GM12878 (cell line): ENCODE results near the gene SMIM13. TPM values are rescaled to one million over a fixed set of nuclear protein-coding genes. Genes with fewer than 3 reads are reported as not detected.

Experiments
- ATAC-seq: fragments of 200-7000 bp; cut with Tn5 transposase; 3 replicates; pipeline ENCODE4 v1.9.1; 2020; ENCODE audit warnings: mild to moderate bottlenecking, moderate library complexity
- BruUV-seq: library from RNA; stranded (reverse); fragments of 400-500 nt; replicated peaks from 2 replicates; lab custom pipeline; 2021; lab: Mats Ljungman, UMichigan
- CTCF ChIA-PET: fragments of 300-600 bp; sonication (Branson Sonifier 250); formaldehyde crosslinking; extraction: SDS; loops from one replicate; lab custom pipeline; 2021; ENCODE audit warnings: inconsistent platforms; lab: Yijun Ruan, JAX
- POLR2A ChIA-PET: fragments of 350-600 bp; formaldehyde crosslinking; extraction: SDS; loops from one replicate; lab custom pipeline; 2021; ENCODE audit warnings: inconsistent platforms; lab: Charles Lee
- RAD21 ChIA-PET: fragments of 300-600 bp; sonication (Branson Sonifier 250); formaldehyde crosslinking; loops from one replicate; lab custom pipeline; 2023; ENCODE audit warnings: antibody characterized with exemption; ENCODE audit not compliant: unreplicated experiment; lab: Charles Lee
- SMC1A ChIA-PET: fragments of 300-600 bp; sonication (Branson Sonifier 250); formaldehyde crosslinking; loops from one replicate; lab custom pipeline; 2023; ENCODE audit not compliant: unreplicated experiment, uncharacterized antibody; lab: Charles Lee
- DNase-seq: peaks from one replicate; pipeline ENCODE4 v3.0.0-alpha.2; 2011; ENCODE audit warnings: low read depth, low spot score
- FAIRE-seq: peaks from 3 replicates; lab custom pipeline; 2011; peaks lifted over from hg19 to GRCh38; lab: Jason Lieb, UNC
- H2AFZ ChIP-seq: 2 replicates; pipeline ENCODE4 v1.6.0; 2011; ENCODE audit warnings: low read depth, low read length, control low read depth; ENCODE audit not compliant: control insufficient read depth
- H3K27ac ChIP-seq: 2 replicates; pipeline ENCODE4 v1.5.1; 2011; ENCODE audit warnings: control low read depth; ENCODE audit not compliant: control insufficient read depth, insufficient read depth
- H3K27me3 ChIP-seq, 2 experiments: replicated peaks in 1 of 2; 2 replicates each; pipeline versions ENCODE4 v1.6.0 to v1.6.1; 2011; ENCODE audit warnings: low read length in 1 of 2; ENCODE audit not compliant: control insufficient read depth in 2 of 2, insufficient read depth in 2 of 2
- H3K36me3 ChIP-seq, 2 experiments: 2 replicates each; pipeline ENCODE4 v1.5.1; 2011; ENCODE audit warnings: low read length in 1 of 2; ENCODE audit not compliant: control insufficient read depth in 2 of 2, insufficient read depth in 2 of 2
- H3K4me1 ChIP-seq: 2 replicates; pipeline ENCODE4 v1.6.1; 2011; ENCODE audit warnings: mild to moderate bottlenecking, low read length, moderate library complexity, mixed read lengths; ENCODE audit not compliant: control insufficient read depth, insufficient read depth
- H3K4me2 ChIP-seq: 2 replicates; pipeline ENCODE4 v1.6.0; 2011; ENCODE audit warnings: control low read depth; ENCODE audit not compliant: control insufficient read depth, insufficient read depth
- H3K4me3 ChIP-seq: fragments of 200-600 bp; sonication (generic); 2 replicates; pipeline ENCODE4 v1.5.1; 2016
- H3K79me2 ChIP-seq: 2 replicates; pipeline ENCODE4 v1.6.0; 2011; ENCODE audit warnings: low read length; ENCODE audit not compliant: control insufficient read depth, insufficient read depth
- H3K9ac ChIP-seq: 2 replicates; pipeline ENCODE4 v1.8.0; 2011; ENCODE audit warnings: low read length, control low read depth, mixed read lengths; ENCODE audit not compliant: control insufficient read depth, insufficient read depth
- H3K9me3 ChIP-seq: replicated peaks from 3 replicates; pipeline ENCODE4 v1.5.1; 2011; ENCODE audit warnings: mild to moderate bottlenecking, low read length; ENCODE audit not compliant: control insufficient read depth, insufficient read depth
- H4K20me1 ChIP-seq: 2 replicates; pipeline ENCODE4 v1.6.0; 2011; ENCODE audit not compliant: control insufficient read depth, insufficient read depth
- EED ChIP-seq: sonication (generic); IDR thresholded peaks from 2 replicates; pipeline ENCODE4 v1.6.1; 2016; ENCODE audit warnings: antibody characterized with exemption, low read depth
- RAD51 ChIP-seq: fragments of 450-650 bp; IDR thresholded peaks from 2 replicates; pipeline ENCODE4 v1.6.1; 2016; ENCODE audit warnings: moderate library complexity, mild to moderate bottlenecking, inconsistent platforms
- RBBP5 ChIP-seq: fragments of 200-600 bp; sonication (generic); conservative IDR thresholded peaks from 2 replicates; pipeline ENCODE4 v1.6.1; 2016
- SRF ChIP-seq, 2 experiments: IDR thresholded peaks; 2 replicates each; pipeline ENCODE4 v1.6.1; 2011; ENCODE audit warnings: low read depth in 2 of 2, low read length in 2 of 2, mild to moderate bottlenecking in 1 of 2, moderate library complexity in 1 of 2
- USF2 ChIP-seq: IDR thresholded peaks from 2 replicates; pipeline ENCODE4 v1.6.1; 2011; ENCODE audit warnings: low read depth, low read length, improper control_type of control experiment, borderline replicate concordance
- WGBS: methylation state at CpG from one replicate; pipeline ENCODE4 v1.1.6; 2016; ENCODE audit warnings: low lambda C conversion rate; ENCODE audit not compliant: insufficient replicate concordance, insufficient coverage; ENCODE audit errors: missing lambda C conversion rate; 5-methylcytosine and 5-hydroxymethylcytosine counted together
- in situ Hi-C: fragments of 300-500 bp; cut with MboI; formaldehyde crosslinking; loops from 9 replicates; pipeline ENCODE4 v1.14.3; 2018; ENCODE audit warnings: mixed read lengths
- intact Hi-C: fragments of 100-400 bp; cut with micrococcal nuclease; formaldehyde crosslinking; loops from one replicate; pipeline ENCODE4 v1.14.2; 2022; ENCODE audit not compliant: unreplicated experiment
- polyA plus RNA-seq, 11 experiments: library from polyadenylated mRNA; depleted of rRNA in 4 of 11; unstranded in 6 of 11; stranded (reverse) in 5 of 11; fragments of >200 nt; fragmentation: Nextera tagmentation in 4 of 11; fragmentation: Illumina TruSeq in 1 of 11; extraction: Ambion mirVana in 4 of 11; extraction: Trizol in 1 of 11; gene quantifications; 1 replicate in 1 of 11; 2 replicates in 10 of 11; pipeline versions ENCODE4 v1.2.1 to v1.2.3, GENCODE V29; 2011 to 2016; ENCODE audit warnings: inconsistent platforms in 2 of 11, missing spikeins in 2 of 11, low read depth in 1 of 11
- total RNA-seq, 4 experiments: library from RNA; depleted of rRNA in 3 of 4; stranded (reverse); fragments of >200 nt in 3 of 4; fragmentation: Illumina TruSeq in 1 of 4; extraction: Trizol in 1 of 4; gene quantifications; 2 replicates each; pipeline versions ENCODE4 v1.2.1 to v1.2.3, GENCODE V29; 2013 to 2021

SMIM13 gene
- total and polyA plus RNA-seq, 10 of the 15 experiments (the other 5 are each of a cell fraction or from before 2014, with no cell fraction given), result 2.0 to 8.5 (median 4.7) TPM

- no peak for TF ChIP-seq USF2
- TF ChIP-seq RAD51, result no peak
- TF ChIP-seq SRF (IDR thresholded peaks at IDR 0.05; ENCODE audit: low read depth in 2 of 2, low read length in 2 of 2), result no peak
- TF ChIP-seq RBBP5, result no peak
Measured at GRCh38 chr6:11050731-11051130, 42.9 kb upstream of the SMIM13 start (continued).

- ChIA-PET CTCF (interaction anchor here (0.7 to 2.3 kb wide), 8 partner anchors 9 to 206 kb away, joined by 3 to 7 read pairs (median 4); no protein-coding TSS in a partner anchor), SMC1A (interaction anchor here (0.7 to 1.2 kb wide), 3 partner anchors 20 to 29 kb away, joined by 3 read pairs; no protein-coding TSS in a partner anchor), POLR2A (interaction anchor here (0.5 kb wide), 1 partner anchor 359 kb away, joined by 5 read pairs; no protein-coding TSS in a partner anchor)
- Histone ChIP-seq H3K4me1 (no peaks in the 10 kb centered on the region), H3K4me3 (no peak overlapping the region), H3K79me2 (no peaks in the 10 kb centered on the region), H3K4me2 (no peak overlapping the region), H3K27me3 (no peaks in the 10 kb centered on the region; a peak in 1 of 4 replicates)
- no peak for FAIRE-seq
- ATAC-seq, result no peak
- intact Hi-C loops, result no loop called here
- no peak for TF ChIP-seq EED
- TF ChIP-seq, all 136 proteins: peak for 0
- RAD21 ChIA-PET, result interaction anchor here (1.0 to 1.1 kb wide), 2 partner anchors 11 to 102 kb away, joined by 5 to 6 read pairs; no protein-coding TSS in a partner anchor
- BruUV-seq, result no TSS peak
- H3K36me3 ChIP-seq, result no peaks in the 10 kb centered on the region
- no peak overlapping the region for H3K27ac ChIP-seq
- H3K9me3 ChIP-seq, result no peaks in the 10 kb centered on the region
- H2AFZ ChIP-seq, result no peak overlapping the region
- H4K20me1 ChIP-seq, result no peaks in the 10 kb centered on the region
- WGBS, result 13% methylated on average over 5 of the region's 5 CpGs
- in situ Hi-C loops, result no loop called here
- no peak for DNase-seq
- no peak overlapping the region for H3K9ac ChIP-seq
Measured at GRCh38 chr6:11053307-11053706, 40.3 kb upstream of the SMIM13 start.
